Gastroesophageal sphincter (tissue), 4 donors: Measurements from ENCODE around the gene HYAL1. TPM values are rescaled to one million over a fixed set of nuclear protein-coding genes. Genes with fewer than 3 reads are reported as not detected.
A peak's percentile ranks its signal among the peaks of the same experiment; 100 is the strongest.

ENCODE experiments used
- ATAC-seq: fragments of 150-250 bp; one replicate; pipeline ENCODE4 v1.9.1; 2016; ENCODE audit warnings: mild to moderate bottlenecking, moderate library complexity
- H3K27ac ChIP-seq, 4 donors: fragments of 200-600 bp; sonication (generic) in 3 of 4; 1 replicate in 3 of 4; 2 replicates in 1 of 4; pipeline ENCODE4 v1.5.1; 2016 to 2019
- H3K27me3 ChIP-seq: fragments of 200-600 bp; sonication (generic); one replicate; pipeline ENCODE4 v1.5.1; 2019
- H3K36me3 ChIP-seq, 2 donors: fragments of 200-600 bp; sonication (generic); one replicate each; pipeline ENCODE4 v1.5.1; 2019; ENCODE audit warnings: control low read depth in 1 of 2
- H3K4me1 ChIP-seq, 3 donors: fragments of 200-600 bp; sonication (generic); 1 replicate in 2 of 3; 2 replicates in 1 of 3; pipeline ENCODE4 v1.5.1; 2016 to 2019; ENCODE audit warnings: control low read depth in 2 of 3
- H3K4me3 ChIP-seq, 2 donors: fragments of 200-600 bp; sonication (generic); one replicate each; pipeline ENCODE4 v1.5.1; 2019; ENCODE audit warnings: mild to moderate bottlenecking in 1 of 2, moderate library complexity in 1 of 2
- H3K9me3 ChIP-seq, 3 donors: fragments of 200-600 bp; sonication (generic); one replicate each; pipeline ENCODE4 v1.5.1; 2017 to 2019; ENCODE audit warnings: control low read depth in 2 of 3
- EP300 ChIP-seq: sonication (generic); formaldehyde crosslinking; IDR thresholded peaks from one replicate; pipeline ENCODE4 v1.6.1; 2017; ENCODE audit warnings: antibody characterized with exemption, mild to moderate bottlenecking
- POLR2A ChIP-seq, 2 donors: fragments of 450-650 bp; IDR thresholded peaks; one replicate each; pipeline ENCODE4 v1.6.1; 2017; ENCODE audit warnings: antibody characterized with exemption in 2 of 2, mild to moderate bottlenecking in 2 of 2, moderate library complexity in 1 of 2
- POLR2AphosphoS5 ChIP-seq: sonication (generic); formaldehyde crosslinking; IDR thresholded peaks from one replicate; pipeline ENCODE4 v1.6.1; 2017; ENCODE audit warnings: antibody characterized with exemption
- WGBS, 2 donors: methylation state at CpG; one replicate each; pipeline ENCODE4 v1.1.5; 2018; ENCODE audit warnings: low coverage in 1 of 2; 5-methylcytosine and 5-hydroxymethylcytosine counted together
- total RNA-seq, 4 donors: library from RNA; depleted of rRNA; stranded (reverse); fragments of >200 nt; gene quantifications; one replicate each; pipeline ENCODE4 v1.1.0, GENCODE V29; 2016
- TF ChIP-seq, protein P1 (sequence below), 4 experiments: fragments of 200-600 bp in 2 of 4; fragments of 450-650 bp in 2 of 4; sonication (generic) in 1 of 4; IDR thresholded peaks; one replicate each; pipeline ENCODE4 v1.5.1; 2017 to 2019; ENCODE audit warnings: antibody characterized with exemption in 4 of 4, mild to moderate bottlenecking in 2 of 4, moderate library complexity in 2 of 4

The HYAL1 gene
- total RNA-seq, 4 donors from 2014 or later: 4.8 to 12.3 (median 7.9) TPM

DNA sequence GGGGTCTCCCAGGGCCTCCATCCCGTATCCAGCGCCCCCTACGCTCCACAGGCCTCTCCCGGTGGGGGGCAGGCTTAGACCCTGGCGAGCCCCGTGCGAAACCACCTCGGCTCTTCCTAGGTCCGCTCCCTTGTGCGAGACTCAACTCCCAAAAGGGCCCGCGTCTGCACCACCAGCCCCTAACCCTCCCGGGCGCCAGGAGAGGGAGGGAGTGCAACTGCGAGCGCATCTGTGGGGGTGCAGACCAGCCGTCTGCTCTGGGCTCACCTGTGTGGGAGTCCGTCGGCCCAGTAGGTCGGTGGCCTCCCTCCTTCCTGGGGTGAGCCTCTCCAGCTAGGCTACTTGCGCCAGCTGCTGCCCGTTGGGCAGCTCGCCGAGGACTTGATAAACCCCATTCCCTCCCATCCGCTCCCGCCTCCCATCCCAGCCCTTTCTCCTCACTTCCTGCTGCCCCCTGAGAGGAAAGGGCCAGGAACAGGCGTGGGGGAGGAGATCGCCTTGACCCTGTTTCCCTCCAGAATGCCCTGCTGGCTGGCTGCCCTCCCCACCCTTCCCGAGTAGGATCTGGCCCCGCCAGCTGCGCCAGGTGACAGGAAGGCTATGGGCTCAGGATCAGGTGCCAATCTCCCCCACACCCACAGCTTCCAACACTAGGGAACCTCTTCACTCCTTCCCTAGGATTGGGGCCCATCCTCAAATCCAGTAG lies 19.2 kb upstream of the HYAL1 start, which contains the start of gene HYAL2:
HYAL2 (minus strand) TSS at position 360 of the 706 bp plus-strand sequence. CDS start 2,256 bp downstream, outside the sequence.
- H3K4me1 ChIP-seq: peaks cover 0 to 93% (median 46%) of the 10 kb centered on the region in 3 donors
- peaks cover 0 to 43% of the 10 kb centered on the region in 2 donors for H3K36me3 ChIP-seq
- H3K27me3 ChIP-seq: no peaks in the 10 kb centered on the region
- ATAC-seq: peak; percentile 2
- H3K27ac ChIP-seq: peak within 1 kb of the TSS; percentile 61 to 97 (median 95)
- no peaks in the 10 kb centered on the region for H3K9me3 ChIP-seq
- TF ChIP-seq POLR2A (IDR thresholded peaks at IDR 0.05) (peak in 1 of 2 donors; percentile 19), POLR2AphosphoS5 (peak; percentile 36), EP300 (no peak)
- TF ChIP-seq, protein P1, sequence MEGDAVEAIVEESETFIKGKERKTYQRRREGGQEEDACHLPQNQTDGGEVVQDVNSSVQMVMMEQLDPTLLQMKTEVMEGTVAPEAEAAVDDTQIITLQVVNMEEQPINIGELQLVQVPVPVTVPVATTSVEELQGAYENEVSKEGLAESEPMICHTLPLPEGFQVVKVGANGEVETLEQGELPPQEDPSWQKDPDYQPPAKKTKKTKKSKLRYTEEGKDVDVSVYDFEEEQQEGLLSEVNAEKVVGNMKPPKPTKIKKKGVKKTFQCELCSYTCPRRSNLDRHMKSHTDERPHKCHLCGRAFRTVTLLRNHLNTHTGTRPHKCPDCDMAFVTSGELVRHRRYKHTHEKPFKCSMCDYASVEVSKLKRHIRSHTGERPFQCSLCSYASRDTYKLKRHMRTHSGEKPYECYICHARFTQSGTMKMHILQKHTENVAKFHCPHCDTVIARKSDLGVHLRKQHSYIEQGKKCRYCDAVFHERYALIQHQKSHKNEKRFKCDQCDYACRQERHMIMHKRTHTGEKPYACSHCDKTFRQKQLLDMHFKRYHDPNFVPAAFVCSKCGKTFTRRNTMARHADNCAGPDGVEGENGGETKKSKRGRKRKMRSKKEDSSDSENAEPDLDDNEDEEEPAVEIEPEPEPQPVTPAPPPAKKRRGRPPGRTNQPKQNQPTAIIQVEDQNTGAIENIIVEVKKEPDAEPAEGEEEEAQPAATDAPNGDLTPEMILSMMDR (IDR thresholded peaks at IDR 0.05): no peak
- H3K4me3 ChIP-seq: peak within 1 kb of the TSS; percentile 51 to 89
- 44% methylated on average over 3 of the region's 31 CpGs; no CpG with 5 or more reads in 1 of the 2 donors for WGBS, 2 donors

DNA sequence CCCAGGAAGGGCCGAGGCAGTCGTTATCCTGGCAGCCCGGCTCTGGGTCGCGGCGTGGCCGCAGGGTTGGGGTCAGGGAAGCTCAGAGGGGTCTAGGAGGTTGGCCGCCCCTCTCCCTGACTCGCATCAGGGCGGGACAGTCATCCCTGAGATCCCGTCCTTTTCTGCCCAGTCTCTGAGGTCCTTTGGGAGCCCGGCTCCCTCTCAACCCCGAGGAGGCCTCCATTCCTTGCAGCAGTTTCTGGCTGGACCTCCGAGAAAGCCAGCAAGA lies 18.7 kb upstream of the HYAL1 start:
- WGBS, 2 donors: 10% methylated on average over 2 of the region's 14 CpGs; no CpG with 5 or more reads in 1 of the 2 donors
- H3K4me1 ChIP-seq: peaks cover 0 to 93% (median 46%) of the 10 kb centered on the region in 3 donors

DNA sequence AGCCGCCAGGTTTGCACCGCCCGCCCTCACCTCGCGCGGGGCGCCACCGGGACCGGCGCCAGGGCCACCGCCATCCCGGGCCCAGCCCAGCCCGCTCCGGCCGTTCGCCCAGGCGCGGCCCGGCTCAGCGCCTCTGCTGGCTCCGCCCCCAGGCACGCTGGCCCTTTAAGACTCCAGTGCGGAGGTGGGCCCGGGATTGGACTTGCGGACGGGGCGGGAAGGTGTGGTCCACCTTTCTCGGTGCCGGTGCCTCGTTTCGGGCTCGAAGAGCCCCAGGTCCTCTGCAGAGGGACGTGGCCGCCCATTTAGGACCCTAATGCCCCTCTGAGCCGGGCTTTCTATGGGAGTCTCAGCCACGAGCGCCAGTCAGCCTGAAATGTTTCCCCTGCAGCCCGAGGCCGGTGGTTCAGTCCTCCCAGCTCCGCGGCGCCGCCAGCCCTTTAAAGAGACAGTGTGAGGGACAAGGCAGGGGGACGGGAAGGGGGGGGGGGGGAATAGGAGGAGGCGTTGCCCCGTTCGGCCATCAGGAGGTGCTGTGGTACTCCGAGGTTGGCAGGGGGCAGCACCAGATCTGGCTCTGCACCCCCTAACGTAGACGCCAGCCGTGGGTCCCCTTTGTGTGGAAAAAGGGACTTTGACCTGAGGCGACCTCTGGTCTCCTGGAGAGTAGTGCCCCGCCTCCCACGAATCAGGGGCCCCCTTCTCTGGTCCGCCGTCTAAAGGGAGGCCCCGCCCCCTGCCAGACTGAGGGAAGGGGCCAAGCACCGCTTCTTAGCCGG lies 18.2 kb upstream of the HYAL1 start:
- peaks cover 0 to 49% of the 10 kb centered on the region in 2 donors for H3K36me3 ChIP-seq
- H3K27me3 ChIP-seq: no peaks in the 10 kb centered on the region
- H3K4me1 ChIP-seq: peaks cover 0 to 93% (median 46%) of the 10 kb centered on the region in 3 donors
- peak overlapping the region; percentile 61 to 97 (median 95) for H3K27ac ChIP-seq
- ATAC-seq: peak; percentile 90
- WGBS, 2 donors: 0 to 20% methylated on average over 1 to 4 of the region's 59 CpGs
- H3K4me3 ChIP-seq: peak overlapping the region; percentile 51 to 89
- no peaks in the 10 kb centered on the region for H3K9me3 ChIP-seq
- no peak for TF ChIP-seq EP300
- TF ChIP-seq, protein P1 (IDR thresholded peaks at IDR 0.05): peak in 2 of 4 experiments; percentile 56 to 68
- peak in 1 of 2 donors; percentile 55 for TF ChIP-seq POLR2A (IDR thresholded peaks at IDR 0.05)
- TF ChIP-seq POLR2AphosphoS5: no peak

More for the DNA sequence above, 18.7 kb upstream of the HYAL1 start:
- no peaks in the 10 kb centered on the region for H3K27me3 ChIP-seq
- peak overlapping the region; percentile 36 to 97 (median 95) for H3K27ac ChIP-seq
- TF ChIP-seq POLR2AphosphoS5 (no peak), POLR2A (IDR thresholded peaks at IDR 0.05) (peak in 1 of 2 donors; percentile 24)
- H3K36me3 ChIP-seq: peaks cover 0 to 48% of the 10 kb centered on the region in 2 donors
- no peaks in the 10 kb centered on the region for H3K9me3 ChIP-seq
- no peak for ATAC-seq
- peak overlapping the region; percentile 51 to 89 for H3K4me3 ChIP-seq

DNA sequence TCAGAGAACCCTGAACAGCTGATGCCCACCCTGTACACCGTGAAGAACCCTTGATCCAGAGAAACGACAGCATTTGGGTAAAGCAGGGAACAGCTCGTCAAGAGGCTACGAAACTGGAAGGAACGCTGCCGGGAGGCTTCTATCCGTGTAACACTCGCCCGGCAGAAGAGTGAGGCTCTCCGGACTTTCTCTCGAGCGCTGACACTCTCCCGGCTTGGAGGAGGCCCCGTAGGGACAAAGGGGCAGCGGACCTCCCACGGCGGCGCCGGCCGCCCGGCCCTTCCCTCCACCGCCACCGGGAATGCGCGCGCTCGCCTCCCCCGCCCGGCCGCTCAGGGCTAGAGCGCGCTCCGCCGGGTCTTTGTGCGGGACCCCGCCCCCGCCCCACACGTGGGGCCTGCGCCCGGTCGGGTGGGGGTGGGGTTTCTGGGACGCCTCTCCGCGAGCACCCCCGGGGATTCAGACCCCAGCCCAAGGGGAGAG lies 17.5 kb upstream of the HYAL1 start:
- peak overlapping the region; percentile 61 to 97 (median 95) for H3K27ac ChIP-seq
- 0% methylated on average over 2 of the region's 45 CpGs; no CpG with 5 or more reads in 1 of the 2 donors for WGBS, 2 donors

More for the DNA sequence above, 17.5 kb upstream of the HYAL1 start:
- H3K36me3 ChIP-seq: peaks cover 0 to 49% of the 10 kb centered on the region in 2 donors
- ATAC-seq: peak; percentile 73
- H3K9me3 ChIP-seq: no peaks in the 10 kb centered on the region
- peak overlapping the region; percentile 51 to 89 for H3K4me3 ChIP-seq
- no peaks in the 10 kb centered on the region for H3K27me3 ChIP-seq
- peaks cover 0 to 89% (median 46%) of the 10 kb centered on the region in 3 donors for H3K4me1 ChIP-seq
- TF ChIP-seq POLR2A (IDR thresholded peaks at IDR 0.05): peak in 1 of 2 donors; percentile 52
- TF ChIP-seq, protein P1 (IDR thresholded peaks at IDR 0.05): peak in 1 of 4 experiments; percentile 22
- TF ChIP-seq EP300: no peak
- peak; percentile 39 for TF ChIP-seq POLR2AphosphoS5
